GM21390 (cell line): ENCODE results near the gene NOSIP.

Experiments
- ATAC-seq: cut with Tn5 transposase; IDR thresholded peaks from one replicate; pipeline ENCODE4 v1.9.1; 2021; ENCODE audit not compliant: unreplicated experiment

NOSIP gene

DNA sequence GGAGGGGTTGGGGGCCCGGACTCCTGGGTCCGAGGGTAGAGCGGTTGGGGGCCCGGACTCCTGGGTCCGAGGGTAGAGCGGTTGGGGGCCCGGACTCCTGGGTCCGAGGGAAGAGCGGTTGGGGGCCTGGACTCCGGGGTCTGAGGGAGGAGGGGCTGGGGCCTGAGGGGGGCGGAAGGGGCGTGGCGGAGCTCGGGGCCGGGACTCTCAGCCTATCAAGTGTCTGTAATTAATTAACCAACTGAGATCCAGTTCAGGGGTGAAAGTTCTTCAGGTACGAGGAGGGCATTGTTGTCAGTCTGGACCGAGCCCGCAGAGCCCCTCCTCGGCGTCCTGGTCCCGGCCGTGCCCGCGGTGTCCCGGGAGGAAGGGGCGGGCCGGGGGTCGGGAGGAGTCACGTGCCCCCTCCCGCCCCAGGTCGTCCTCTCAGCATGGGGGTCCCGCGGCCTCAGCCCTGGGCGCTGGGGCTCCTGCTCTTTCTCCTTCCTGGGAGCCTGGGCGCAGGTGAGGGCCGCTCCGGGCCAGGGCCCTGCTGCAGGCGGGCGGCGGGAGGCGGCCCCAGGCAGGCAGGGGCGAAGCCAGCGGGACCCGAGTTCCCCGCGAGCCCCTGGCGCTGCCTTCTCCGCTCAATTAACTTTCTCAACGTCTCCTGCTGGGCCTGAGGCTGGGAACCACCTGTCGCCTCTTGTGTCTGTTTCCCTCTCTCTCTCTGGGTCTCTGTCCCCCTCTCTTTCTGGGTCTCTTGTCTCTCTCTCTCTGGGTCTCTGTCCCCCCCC lies 67.2 kb downstream of the NOSIP start:
- no peak for ATAC-seq

DNA sequence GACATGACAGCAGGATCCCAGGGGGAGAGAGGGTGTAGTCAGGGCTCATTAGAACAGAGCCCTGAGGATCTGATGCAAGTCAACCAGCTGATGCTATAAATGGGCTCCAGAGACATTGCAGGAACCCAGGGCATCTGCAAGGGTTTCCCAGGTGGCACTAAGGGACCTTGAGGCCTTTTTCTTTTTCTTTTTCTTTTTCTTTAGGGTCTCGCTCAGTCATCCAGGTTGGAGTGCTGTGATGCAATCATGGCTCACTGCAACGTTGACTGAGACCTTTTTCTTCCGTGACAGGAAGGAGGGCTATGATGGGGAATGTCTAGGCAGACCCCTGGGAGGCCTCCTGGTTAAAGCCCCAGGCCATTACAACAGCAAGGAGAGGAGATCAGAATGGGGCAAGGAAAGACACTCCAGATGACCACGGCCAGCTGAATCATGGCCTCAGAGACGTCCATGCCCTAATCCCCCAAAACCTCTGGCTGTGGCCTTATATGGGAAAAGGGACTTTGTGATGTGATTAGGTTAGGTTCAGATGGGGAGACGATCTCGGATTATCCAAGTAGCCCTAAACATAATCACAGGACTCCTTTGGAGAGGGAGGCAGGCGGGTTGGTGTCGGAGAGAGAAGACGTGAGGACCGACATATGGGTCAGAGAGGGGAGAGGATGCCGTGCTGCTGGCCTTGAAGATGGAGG lies 72.4 kb downstream of the NOSIP start:
- ATAC-seq: no peak

GRCh38 chr19:49506575-49507105 lies 73.7 kb downstream of the NOSIP start:
- no peak for ATAC-seq
